ENCODE measurements around the gene TACC2.

TACC2 gene

DNA sequence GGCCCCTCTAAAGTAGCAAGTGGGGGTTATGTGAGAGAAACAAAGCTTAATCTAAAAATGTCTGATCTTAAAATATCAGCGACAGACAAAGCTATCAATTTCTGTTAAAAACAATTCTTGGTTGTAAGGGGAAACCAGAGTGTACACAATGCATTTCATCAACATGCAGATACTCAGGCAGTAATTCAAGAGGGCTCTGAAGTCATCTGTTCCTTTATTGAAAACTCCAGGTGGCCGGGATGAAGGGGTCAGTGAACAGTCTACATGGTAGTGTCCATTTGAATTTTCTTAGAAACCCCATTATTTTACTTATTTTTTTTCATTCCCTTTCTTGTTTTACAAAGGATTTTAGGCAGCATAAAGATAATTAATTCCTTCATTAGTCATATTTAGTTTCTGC is 245.5 kb downstream of the TACC2 start:
- no peak for DNase-seq

DNA sequence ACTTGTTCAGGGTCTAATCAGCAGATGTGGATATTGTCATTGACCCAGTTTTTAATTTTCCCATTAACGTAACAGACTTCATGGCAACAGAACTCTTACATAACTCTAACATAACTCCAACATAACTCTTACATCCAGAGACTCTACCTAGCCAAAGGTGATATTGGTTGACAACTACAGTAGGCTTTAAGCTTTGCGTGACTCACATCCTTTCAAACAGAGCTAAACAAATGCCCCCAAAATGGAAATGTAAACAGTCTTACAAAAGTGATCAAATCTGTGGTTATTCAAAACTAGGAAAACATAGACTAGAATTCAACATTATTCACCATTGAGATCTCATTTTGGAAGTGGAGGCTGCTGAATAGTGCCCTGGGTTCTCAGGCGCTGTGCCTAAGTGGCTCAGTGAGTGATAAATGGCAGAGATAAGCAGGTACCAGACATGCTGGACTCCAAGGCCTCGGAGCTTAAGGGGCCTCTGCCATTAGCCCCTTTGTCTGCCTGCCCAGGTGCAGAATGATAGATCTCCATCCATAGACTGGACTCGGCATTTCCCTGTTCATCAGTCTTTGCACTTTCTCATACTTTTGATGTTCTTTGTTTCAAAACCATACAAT is 247.8 kb downstream of the TACC2 start:
- DNase-seq: no peak

DNA sequence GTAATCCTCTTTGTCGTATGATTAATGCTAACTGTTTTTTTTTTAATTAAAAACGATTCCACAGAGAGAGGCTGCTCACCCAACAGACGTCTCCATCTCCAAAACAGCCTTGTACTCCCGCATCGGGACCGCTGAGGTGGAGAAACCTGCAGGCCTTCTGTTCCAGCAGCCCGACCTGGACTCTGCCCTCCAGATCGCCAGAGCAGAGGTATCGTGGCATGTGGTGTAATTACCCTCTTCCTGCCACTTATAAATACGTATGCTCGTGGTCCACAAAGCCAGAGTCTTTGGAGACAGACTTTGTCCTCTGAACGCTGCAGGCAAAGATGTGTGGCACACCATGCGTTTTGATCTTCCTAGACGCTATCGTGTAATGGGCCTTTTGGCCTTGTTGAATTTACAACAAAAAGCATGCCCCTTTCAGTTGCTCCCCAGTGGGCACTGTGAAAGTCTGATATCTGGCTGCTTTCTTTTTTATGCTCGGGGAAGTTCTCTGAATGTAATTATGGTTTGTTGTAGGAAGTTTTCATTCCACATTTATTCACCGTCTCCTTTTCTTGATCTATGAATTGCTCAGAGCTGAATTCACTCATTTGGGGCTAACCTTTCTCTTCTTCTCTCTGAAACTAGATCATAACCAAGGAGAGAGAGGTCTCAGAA is 248.5 kb downstream of the TACC2 start:
- DNase-seq: no peak

DNA sequence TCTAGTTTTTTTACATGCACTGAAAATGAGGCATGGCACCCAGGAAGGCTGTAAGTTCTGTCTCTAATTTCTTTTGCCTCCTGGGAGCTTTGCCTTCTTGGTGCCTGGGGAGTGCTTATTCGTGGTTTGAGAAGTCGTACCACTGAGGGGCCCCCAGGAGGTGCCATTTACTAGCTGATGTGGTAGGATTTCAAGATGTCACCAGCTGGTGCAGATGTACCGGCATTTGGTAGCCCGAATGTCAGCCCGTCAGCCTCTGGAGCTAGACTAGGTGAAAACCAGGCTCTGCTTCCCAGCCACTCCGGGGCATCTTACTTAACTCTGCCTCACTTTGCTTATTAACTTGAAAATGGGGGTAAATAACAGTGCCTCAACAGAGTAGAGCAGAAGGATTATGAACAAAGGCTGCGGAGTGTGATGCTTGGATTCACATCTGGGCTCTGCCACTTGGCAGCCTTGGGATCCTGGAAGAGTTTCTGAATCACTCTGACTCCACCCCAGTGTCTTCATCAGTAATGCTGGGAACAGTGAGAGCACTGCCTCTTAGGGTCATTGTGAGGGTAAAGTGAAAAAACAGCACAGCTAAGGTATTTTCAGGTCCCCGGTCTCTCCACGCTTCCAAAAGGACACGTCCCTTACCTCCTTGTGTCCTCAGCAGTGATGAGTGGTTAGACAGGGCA is 250.8 kb downstream of the TACC2 start:
- no peak for DNase-seq

DNA sequence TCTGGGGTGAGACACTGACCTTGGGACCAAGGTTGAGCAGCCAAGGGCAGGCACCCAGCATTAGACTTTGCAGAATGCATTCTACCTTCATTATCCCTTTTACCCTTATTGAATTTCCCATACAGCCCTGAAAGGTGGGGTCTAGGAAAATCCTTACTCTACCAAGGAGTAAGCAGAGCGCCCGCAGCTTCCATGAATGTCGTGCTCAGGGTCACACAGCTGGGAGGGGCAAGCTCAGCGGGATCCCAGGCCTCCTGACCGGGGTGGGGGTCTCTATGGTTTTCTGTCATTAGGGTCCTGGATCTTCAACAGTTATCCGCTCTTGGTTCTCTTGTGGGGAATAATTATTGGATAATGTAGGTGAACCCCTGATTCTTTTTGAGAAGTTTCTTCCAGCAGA is 251.4 kb downstream of the TACC2 start:
- no peak for DNase-seq

GRCh38 chr10:122241836-122242235 is 252.9 kb downstream of the TACC2 start:
- no peak for DNase-seq

- DNase-seq: no peak
Observed at GRCh38 chr10:122243550-122243949, 254.6 kb downstream of the TACC2 start.

GRCh38 chr10:122244001-122244975 is 255.3 kb downstream of the TACC2 start:
- no peak for DNase-seq

DNA sequence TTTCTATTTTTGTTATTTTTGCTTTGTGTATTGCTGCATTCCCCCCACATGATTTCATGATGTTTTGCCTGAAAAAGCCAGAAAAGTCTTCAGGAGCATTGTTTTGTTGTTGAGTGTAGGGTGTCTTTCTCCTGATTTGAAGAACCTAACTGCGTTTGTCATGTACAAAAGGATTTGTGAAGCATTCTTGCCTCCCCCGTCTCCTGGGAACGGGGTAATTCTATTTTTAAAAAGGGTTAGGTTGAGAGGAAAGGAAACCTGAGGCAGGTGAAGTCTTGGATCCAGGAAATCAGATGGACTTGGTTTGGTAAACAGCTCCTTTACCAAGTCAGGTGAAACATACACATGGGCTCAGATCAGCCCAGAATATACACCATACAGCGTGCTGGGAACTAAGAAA is 256.2 kb downstream of the TACC2 start:
- no peak for DNase-seq

GRCh38 chr10:122245897-122246296 is 256.9 kb downstream of the TACC2 start:
- DNase-seq: no peak

- no peak for DNase-seq
Observed at GRCh38 chr10:122246830-122247520, 258.0 kb downstream of the TACC2 start.

DNA sequence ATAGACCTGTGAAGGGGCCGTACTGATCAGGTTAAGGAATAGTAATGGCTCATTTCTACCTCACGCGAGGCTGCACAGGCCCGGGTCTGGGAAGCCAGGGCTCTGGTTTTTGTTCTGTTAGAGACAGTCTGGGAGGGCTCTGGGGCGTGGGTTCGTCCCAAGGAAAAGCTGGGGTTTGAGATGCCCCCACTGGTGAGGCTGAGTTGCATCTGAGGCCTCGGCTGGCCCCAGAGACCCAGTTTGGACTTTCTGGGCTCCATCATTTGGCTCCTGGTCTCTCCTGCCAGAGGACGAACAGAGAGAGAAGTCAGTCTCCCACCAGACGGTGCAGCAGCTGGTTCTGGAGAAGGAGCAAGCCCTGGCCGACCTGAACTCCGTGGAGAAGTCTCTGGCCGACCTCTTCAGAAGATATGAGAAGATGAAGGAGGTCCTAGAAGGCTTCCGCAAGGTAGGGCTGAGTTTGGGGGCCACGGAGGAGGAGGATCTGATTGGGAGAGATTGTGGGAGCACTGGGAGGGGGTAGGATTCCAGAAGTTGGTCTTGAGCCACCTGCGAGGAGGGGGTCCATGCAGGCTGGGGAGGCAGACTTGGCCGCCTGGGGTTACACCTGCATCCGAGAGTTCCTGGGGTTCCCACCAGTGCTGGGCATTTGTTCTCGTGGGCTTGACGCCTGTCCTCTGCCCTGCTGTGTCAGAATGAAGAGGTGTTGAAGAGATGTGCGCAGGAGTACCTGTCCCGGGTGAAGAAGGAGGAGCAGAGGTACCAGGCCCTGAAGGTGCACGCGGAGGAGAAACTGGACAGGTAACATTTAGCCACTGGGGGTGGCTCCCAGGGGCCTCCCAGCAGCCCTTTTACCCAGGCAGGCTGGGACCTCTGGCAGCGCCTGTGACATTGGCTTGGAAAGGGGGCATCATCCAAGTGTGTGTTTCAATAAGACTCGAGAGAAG is 259.7 kb downstream of the TACC2 start:
- DNase-seq: no peak

DNA sequence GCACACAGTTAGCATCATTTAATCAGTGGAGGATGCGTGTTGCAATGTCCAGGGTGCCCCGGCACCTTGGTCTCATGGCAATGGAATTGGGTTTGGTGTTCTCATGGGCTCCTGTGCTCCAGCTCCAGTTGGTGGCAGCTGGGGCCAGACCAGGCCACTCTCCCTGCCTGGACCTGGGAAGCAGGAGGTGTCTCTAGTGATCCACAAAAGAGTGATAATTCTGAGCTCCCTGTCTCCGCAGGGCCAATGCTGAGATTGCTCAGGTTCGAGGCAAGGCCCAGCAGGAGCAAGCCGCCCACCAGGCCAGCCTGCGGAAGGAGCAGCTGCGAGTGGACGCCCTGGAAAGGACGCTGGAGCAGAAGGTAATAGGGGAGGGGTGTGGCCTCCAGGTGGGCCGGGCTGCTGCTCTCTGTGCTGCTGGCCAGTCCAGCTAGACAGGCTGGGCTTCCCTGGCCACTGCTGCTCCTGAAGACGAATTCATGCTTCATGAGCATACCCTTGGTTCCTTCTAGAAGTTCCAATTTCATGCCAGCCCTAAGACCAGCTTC is 260.4 kb downstream of the TACC2 start:
- DNase-seq: no peak

DNA sequence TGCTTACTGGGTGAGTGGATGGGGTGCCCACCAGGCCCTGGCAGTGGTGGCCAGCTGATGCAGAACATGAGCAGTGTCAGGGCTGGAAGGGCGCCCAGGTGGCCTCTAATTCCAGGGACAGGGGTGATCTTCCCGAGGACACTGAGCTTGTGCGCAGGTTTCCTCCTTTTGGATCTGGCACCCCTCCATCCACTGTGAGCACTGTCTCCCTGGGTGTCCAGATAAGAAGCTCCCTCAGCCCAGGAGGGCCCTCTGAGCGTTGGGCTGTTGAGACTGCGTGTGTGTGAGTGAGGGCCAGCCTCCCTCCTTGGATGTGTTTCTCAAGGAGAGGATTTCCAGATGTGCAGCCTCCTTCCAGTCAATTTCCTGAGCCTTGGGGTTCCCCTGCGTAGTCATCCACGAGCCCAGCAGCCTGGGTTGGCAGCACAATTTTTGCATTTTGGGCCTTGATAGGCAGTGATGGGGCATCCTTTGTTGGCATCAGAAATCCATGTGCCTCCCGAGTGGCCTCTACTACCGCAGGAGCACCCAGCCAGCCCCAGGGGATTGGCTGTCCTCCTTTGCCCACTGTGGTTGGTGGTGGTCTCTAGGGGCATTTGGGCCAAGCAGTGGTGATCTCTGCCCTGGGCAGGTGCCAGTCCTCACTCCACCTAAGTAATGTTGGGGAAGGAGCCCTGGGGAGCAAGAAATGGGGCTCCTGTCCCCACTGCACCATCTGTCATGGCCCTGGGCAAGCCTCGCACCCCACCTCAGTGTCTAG is 261.2 kb downstream of the TACC2 start:
- DNase-seq: no peak

- no peak for DNase-seq
Observed at GRCh38 chr10:122251459-122252255, 262.7 kb downstream of the TACC2 start.

DNA sequence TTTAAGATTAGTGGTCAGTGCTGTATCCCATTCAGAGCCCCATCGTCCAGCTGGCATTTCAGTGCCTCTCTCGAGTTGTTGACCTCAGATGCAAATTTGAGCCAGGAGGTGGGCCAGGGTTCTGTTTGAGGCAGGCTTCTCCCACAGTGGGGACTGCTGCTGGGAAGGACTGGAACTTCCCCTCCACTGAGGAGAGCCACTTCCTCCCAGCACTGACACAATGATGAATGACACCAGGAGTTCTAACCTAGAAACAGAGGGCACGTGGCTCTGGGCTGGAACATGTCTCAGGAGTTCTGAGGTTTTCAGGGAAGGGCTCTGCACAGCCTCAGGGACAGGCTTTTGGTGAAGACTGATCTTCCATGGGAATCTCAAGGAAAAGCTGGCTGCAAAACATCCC is 263.8 kb downstream of the TACC2 start:
- DNase-seq: no peak

DNA sequence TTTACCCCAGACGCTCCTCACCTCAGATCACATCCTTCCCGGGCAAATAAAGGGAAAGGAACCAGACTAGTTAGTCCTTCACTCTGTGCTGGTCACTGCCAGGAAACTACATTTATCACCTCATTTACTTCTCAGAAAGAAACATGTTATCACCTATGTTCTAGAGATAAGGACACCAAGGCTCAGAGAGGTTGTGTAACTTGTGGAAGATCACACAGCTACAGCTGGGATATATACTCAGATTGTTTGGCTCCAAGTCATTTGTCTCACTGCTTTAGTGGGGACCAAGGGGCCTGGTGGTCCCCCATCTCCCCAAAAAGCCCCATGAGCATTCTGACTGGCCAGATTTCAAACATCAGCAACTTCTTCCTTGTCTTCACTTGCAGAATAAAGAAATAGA is 264.6 kb downstream of the TACC2 start:
- DNase-seq: no peak

DNA sequence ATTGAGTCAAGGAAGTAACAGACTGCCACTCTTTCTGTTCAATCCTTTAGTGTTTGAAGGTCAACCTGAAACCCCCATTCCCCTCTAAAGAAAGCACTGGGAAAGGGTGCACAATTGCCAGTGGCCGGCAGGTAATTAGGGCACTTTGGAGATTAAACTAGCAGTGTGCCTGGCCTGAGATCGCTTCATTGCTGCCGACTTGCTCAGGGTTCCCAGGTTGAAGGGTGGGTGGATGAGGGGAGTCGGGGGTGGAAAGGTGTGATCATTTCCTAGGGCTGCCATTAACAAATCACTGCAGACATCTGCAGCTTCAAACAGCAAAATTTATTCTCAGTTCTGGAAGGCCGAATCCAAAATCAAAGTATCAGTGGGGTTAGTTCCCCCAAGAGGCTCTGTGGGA is 265.9 kb downstream of the TACC2 start:
- DNase-seq: no peak

GRCh38 chr10:122255509-122256301 is 266.7 kb downstream of the TACC2 start:
- no peak for DNase-seq

All from activated T-cell treated with anti-CD3 and anti-CD28 coated beads for 4 hours (primary cell).